Cerebellar cortex (tissue), 1 donor: Measurements from ENCODE around the gene XKR7.

ENCODE experiments used
- DNase-seq: peaks from one replicate; pipeline ENCODE4 v3.0.0-alpha.2; 2015; ENCODE audit warnings: low spot score

Gene XKR7

DNA sequence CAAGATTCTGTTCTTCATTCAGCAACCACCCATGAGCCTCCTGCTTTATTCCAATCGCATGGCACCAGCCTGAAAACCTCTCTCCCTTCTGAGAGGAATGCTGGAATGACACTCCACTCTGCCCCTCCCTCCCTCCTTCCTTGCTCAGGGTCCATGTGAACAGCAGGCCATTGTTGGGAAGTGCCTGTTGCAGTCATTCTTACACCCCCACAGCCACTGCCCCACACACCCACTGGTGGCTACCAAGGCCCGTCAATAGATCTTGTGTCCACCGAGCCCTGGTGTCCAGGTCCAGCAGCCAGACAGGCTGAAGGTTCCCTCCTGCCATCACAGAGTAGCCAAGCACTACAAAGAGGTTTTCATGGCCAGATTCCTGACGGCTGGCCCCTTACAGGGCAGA, 22.6 kb upstream of the XKR7 start:
- peak; percentile 24 for DNase-seq

- DNase-seq: peak; percentile 70
These were observed 22.2 kb upstream of the XKR7 start for GRCh38 chr20:31945785-31946184.

DNA sequence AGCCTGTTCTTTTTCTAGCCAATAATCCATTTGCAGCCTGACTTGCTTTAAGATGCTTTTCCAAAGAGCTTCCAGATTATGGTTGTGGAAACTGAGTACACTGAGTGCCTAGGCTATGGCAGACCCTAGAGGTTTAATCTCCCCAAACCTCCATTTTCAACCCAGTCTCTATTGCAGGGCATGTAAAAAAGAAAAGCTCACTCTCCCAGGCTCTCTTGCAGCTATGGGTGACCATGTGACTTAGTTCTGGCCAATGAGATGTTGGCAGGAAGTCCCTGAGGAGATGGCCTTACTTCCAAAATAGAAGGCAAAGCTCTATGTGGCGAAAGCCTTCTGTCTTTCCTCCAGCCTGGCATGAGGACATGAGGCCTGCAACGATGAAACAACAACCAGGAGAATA, 19.9 kb upstream of the XKR7 start:
- DNase-seq: no peak

- DNase-seq: no peak
These were observed 17.9 kb upstream of the XKR7 start for GRCh38 chr20:31949877-31950646.

DNA sequence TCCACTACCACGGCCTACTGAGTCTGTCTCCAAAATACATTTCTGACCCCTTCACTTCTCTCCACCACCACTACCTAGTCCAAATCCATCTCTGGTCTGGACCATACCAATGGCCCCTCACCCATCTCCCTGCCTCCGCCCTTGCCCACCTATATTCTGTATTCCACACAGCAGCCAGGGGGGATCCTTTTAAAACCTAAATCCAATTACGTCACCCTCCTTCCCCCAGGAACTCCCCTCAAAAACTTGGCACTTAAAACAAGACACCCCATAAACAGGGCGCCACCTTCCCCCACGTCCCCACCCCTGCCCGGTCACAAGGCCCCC, 16.8 kb upstream of the XKR7 start:
- no peak for DNase-seq

DNA sequence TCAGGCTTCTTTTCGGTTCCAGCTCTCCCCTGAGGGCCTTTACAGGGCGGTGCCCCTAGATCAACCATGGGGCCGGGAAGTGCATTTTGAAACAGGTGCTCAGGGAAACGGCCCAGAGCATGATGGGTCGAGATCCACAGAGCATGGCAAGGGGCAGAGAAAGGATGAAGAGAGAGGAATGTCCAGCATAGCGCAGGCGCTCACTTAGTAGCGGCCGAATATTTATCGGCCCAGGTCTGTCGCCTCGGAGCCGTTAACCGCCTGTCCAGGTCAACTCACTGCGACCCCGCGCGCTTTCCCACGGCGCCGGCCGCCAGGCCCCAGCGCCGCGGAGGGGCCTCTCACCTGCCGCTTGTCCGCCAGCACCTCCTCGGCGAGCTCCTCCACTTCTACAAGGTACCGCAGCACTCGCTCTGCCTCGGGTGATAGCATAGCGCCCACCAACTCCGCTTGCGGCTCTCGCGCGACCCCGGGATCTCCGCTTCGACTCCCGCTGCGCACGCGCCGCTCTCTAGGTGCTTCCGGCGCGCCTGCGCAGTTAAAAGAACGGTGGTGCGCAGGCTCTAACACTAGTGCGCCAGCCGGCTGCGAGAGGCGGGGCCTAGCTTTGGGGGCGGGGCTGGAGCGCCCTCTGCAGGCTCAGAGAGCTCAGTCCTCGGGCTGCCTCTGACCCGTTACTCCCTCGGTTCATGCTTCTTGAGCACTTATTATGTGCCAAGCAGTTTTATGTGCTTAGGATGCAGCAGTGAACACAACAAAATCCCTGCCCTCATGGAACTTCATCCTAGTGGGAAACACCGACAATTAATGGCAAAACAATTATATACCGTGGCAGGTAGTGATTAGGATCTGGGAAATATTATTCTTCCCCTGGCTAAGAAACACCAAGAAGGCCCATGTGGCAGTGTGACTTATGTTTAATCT, 16.2 kb upstream of the XKR7 start, which contains the start of gene PDRG1:
Gene PDRG1, minus strand, starts transcription at position 517 of the 924 bp plus-strand sequence. Its CDS starts 85 bp downstream, at position 432.
- DNase-seq: peak; percentile 92

DNA sequence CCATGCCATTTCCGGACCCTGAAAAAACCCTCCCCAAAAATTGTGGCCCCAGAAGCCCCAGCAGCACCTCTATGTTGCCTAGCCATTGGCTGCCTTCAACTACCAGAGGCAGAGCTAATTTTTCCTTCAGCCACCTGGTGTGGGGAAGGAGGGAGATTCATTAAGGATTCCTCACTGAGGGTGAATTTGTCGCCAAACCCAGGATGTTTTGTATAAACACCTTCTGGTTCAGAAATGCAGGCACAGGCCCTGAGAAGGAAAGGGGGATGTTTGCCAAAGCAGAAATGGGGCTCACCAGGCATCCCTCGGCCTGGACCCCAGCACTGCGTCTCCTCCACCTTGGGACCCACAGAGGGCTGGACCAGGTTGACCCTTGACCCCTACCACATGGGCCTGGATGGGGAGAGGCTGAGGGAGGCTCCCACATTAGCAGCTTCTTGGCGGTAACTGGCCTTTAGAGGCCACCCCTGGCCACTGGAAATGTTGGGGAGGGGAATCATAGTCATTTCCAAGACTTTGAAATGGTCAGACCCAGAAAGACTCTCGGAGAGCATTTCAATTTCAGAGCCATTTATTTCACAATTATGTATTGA, 14.3 kb upstream of the XKR7 start:
- DNase-seq: no peak

DNA sequence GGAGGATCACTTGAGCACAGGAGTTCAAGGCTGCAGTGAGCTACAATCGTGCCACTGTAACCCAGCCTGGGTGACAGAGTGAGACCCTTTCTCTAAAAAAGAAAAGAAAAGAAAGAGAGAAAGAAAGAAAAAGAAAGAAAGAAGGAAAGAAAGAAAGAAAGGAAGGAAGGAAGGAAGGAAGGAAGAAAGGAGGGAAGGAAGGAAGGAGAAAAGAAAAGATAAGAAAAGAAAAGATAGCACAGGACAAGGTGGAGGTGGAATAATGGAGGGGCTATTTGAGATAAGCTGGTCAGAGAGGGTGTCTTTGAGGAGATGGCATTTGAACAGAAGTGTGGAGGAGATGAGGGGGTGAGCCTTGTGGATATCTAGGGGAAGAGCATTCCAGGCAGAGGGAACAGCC, 13.5 kb upstream of the XKR7 start:
- no peak for DNase-seq

- no peak for DNase-seq
These were observed 11.1 kb upstream of the XKR7 start for GRCh38 chr20:31956556-31957526.

- no peak for DNase-seq
These were observed 5.2 kb upstream of the XKR7 start for GRCh38 chr20:31962761-31963160.

GRCh38 chr20:31963889-31964288, 4.1 kb upstream of the XKR7 start:
- DNase-seq: no peak

DNA sequence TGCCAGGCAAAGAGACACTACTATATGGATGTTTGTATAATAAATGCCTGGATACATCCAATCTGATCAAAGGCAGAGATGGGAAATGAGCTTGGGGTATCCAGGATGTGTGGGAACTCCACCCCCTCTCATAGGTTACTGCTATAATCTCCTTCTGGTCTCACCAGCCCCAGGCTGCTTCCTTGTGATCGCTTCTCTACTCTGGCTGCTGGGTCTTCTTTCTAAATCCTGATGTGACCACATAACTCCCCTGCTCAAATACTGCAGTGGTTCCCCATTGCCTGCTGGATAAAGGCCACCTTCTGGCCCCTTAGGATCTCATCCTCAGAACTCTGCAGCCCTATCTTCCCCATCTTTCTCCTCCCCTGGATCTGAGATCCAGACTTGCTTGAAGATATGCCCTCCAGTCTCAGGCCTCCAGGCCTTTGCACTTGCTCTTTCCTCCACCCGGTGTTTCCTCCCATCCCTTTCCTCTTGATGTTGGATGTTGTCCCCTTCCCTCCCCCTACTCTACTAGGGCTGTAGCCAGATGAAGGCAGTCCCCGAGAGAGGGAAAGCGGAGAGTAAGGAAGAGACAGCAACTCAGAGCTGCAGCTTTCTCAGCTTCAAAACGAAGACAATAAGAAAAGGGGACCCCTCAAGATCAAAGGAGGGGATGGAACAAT, 828 bp upstream of the XKR7 start:
- peak; percentile 51 for DNase-seq

GRCh38 chr20:31968291-31969126, 558 bp downstream of the XKR7 start:
- peak; percentile 58 for DNase-seq

DNA sequence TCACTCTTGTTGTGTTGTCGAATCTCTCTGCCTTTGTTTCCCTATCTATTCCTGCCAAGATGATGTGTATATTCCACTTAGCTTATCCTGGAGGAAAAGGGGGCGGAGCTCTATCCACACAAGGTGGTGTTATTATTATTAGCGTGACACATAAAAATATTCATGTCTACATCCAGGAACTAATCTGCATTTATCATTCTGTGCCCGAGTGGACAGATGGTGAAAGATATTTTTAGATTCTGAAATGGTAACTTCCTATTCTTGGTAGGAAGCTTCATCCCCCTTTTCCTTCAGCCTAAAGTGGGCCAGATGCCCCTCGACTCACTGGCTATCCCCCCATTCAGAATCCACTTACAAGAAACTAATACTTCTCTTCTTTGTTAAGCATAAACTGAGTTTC, 2.0 kb downstream of the XKR7 start:
- peak; percentile 80 for DNase-seq

DNA sequence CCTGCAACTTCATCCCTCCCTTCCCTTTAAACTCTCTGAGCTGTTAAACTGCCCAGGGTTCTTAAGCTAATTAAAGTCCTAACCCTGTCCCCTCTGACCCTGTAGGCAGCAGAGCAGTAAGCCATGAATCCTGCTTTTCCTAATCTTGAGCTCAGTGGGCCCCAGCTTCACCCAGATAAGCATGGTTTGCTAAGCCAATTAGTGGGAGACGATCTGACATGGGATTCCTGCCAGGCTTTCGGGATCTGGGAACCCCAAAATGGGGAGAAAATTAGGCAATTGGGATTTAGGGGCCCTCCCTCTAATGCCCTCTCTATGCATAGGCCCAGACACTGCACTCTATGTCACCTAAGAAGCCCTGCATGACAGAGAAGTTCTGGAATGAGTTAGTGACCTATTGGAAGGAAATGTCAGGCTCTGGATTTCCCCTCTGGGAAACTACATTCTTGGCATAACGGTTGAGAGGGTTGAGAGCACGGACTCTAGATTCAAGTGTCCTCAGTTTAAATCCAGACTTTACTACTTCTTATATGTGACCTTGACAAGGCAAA, 4.6 kb downstream of the XKR7 start:
- DNase-seq: peak; percentile 90

DNA sequence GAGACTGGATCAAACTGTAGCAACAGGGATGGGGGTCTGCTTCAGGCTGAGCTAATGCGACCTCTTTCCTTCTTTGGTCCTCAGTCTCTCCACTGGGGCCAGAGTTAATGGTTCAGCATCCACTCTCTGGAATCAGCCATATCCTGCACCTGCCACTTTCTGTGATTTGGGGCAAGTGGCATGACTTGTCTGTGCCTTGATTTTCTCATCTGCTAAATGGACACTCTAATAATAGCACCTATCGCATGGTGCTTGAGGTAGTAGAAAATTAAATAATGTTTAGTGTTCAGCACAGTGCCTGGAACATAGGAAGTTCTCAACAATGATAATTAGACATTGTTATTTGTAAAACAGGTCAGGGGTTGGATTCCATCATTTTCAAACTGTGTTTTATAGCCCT, 6.3 kb downstream of the XKR7 start:
- DNase-seq: no peak

DNA sequence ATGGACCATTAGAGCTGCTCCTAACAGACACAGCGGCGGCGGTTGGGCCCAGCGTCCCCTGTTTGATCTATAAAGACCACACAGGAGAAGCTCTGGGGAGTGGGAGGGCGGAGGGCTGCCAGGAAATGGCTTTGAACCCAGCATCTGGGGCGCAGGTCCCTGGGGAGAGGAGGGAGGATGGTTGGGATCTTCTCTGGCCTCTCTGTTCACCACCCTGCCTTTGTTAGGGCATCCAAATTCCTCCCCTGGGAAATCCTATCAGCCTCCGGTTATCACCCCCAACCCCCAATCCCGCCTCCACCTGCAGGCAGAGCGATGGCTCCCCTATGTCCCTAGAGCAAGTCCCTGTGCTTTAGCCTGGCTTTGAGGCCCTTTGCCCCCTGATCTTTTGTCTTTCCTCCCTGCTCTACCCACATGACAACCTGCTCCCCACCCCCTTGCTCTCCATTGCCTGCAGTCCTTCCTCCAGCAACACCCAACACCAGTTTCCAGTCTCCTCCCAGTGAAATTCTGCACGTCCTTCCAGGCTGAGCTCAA, 7.1 kb downstream of the XKR7 start:
- peak; percentile 79 for DNase-seq

DNA sequence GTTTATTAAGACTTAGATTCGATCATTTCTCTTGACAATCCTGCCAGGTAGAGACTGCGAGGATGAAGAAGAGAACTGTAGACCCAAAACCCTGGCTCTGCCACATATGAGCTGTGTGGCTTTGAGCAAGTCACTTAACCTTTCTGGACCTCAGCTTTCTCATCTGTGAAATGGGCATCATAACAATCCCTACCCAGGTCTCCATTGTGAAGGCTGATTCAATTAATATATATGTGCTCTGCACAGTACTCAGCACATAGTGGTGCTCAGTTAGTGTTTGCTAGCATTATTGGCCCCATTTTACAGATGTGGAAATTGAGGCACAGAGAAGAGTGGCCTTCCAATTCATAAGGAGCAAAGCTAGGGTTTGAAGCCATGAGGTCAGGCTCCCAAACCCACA, 7.9 kb downstream of the XKR7 start:
- DNase-seq: no peak

GRCh38 chr20:31977080-31977479, 9.1 kb downstream of the XKR7 start:
- DNase-seq: no peak
